Activated B cell treated with CpG ODN at 0.5 μM for 24 hours (primary cell): ENCODE measurements around the gene PLEKHA1. TPM values are rescaled to one million over a fixed set of nuclear protein-coding genes. Genes with fewer than 3 reads are reported as not detected.

Source experiments
- ATAC-seq: fragments of 200-7000 bp; cut with Tn5 transposase; one replicate; pipeline ENCODE4 v1.10.0; 2021; ENCODE audit warnings: low read depth, mild to moderate bottlenecking, moderate library complexity
- CTCF ChIA-PET: fragments of 350-600 bp; sonication (Branson Sonifier 250); formaldehyde crosslinking; loops from one replicate; lab custom pipeline; 2021; ENCODE audit warnings: antibody characterized with exemption; lab: Charles Lee
- POLR2A ChIA-PET: fragments of 350-600 bp; sonication (Branson Sonifier 250); formaldehyde crosslinking; loops from one replicate; lab custom pipeline; 2021; ENCODE audit warnings: antibody characterized with exemption; lab: Charles Lee
- DNase-seq: peaks from one replicate; pipeline ENCODE4 v3.0.0; 2022
- H3K27ac Mint-ChIP-seq: one replicate; pipeline ENCODE4 v1.8.0; 2020; ENCODE audit warnings: mixed read lengths
- H3K27me3 Mint-ChIP-seq: one replicate; pipeline ENCODE4 v1.8.0; 2021; ENCODE audit warnings: mixed read lengths
- H3K36me3 Mint-ChIP-seq: one replicate; pipeline ENCODE4 v1.8.0; 2021; ENCODE audit warnings: low read depth, mixed read lengths
- H3K4me1 Mint-ChIP-seq: one replicate; pipeline ENCODE4 v1.8.0; 2021; ENCODE audit warnings: mixed read lengths
- H3K4me3 Mint-ChIP-seq: one replicate; pipeline ENCODE4 v1.8.0; 2020; ENCODE audit warnings: mild to moderate bottlenecking, mixed read lengths
- H3K9me3 Mint-ChIP-seq: one replicate; pipeline ENCODE4 v1.8.0; 2020; ENCODE audit warnings: mixed read lengths
- intact Hi-C: fragments of 100-400 bp; cut with micrococcal nuclease; formaldehyde crosslinking; loops from one replicate; pipeline ENCODE4 v1.15.1; 2024
- total RNA-seq: library from RNA; stranded (reverse); gene quantifications from 2 replicates; pipeline ENCODE4 v1.2.3, GENCODE V29; 2022
- TF ChIP-seq, protein P1 (sequence below): fragments of 200-600 bp; IDR thresholded peaks from one replicate; pipeline ENCODE4 v1.8.0; 2022; ENCODE audit warnings: antibody characterized with exemption, mild to moderate bottlenecking

The PLEKHA1 gene
- total RNA-seq, 1 donor from 2014 or later: 12.8 TPM

GRCh38 chr10:122342293-122343134 is 32.0 kb upstream of the PLEKHA1 start:
- no peak for DNase-seq
- CTCF ChIA-PET: interaction anchor here (0.7 to 4.2 kb wide), 13 partner anchors 15 to 223 kb away, joined by 3 to 64 read pairs (median 5); partner anchors contain the start of gene PLEKHA1

GRCh38 chr10:122343135-122343800 is 31.2 kb upstream of the PLEKHA1 start:
- no peaks in the 10 kb centered on the region for H3K36me3 Mint-ChIP-seq
- no peak overlapping the region for H3K27ac Mint-ChIP-seq
- CTCF ChIA-PET: interaction anchor here (0.7 to 4.2 kb wide), 14 partner anchors 16 to 222 kb away, joined by 3 to 64 read pairs (median 4); partner anchors contain the start of gene PLEKHA1
- intact Hi-C loops: no loop called here
- TF ChIP-seq, protein P1, sequence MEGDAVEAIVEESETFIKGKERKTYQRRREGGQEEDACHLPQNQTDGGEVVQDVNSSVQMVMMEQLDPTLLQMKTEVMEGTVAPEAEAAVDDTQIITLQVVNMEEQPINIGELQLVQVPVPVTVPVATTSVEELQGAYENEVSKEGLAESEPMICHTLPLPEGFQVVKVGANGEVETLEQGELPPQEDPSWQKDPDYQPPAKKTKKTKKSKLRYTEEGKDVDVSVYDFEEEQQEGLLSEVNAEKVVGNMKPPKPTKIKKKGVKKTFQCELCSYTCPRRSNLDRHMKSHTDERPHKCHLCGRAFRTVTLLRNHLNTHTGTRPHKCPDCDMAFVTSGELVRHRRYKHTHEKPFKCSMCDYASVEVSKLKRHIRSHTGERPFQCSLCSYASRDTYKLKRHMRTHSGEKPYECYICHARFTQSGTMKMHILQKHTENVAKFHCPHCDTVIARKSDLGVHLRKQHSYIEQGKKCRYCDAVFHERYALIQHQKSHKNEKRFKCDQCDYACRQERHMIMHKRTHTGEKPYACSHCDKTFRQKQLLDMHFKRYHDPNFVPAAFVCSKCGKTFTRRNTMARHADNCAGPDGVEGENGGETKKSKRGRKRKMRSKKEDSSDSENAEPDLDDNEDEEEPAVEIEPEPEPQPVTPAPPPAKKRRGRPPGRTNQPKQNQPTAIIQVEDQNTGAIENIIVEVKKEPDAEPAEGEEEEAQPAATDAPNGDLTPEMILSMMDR: no peak
- no peaks in the 10 kb centered on the region for H3K9me3 Mint-ChIP-seq
- H3K4me3 Mint-ChIP-seq: no peak overlapping the region
- H3K27me3 Mint-ChIP-seq: peaks cover 10% of the 10 kb centered on the region
- POLR2A ChIA-PET: interaction anchor here (1.2 to 1.3 kb wide), 2 partner anchors 31 to 32 kb away, joined by 3 read pairs; partner anchors contain the start of gene PLEKHA1
- ATAC-seq: peak; percentile 63
- no peak for DNase-seq
- H3K4me1 Mint-ChIP-seq: peaks cover 18% of the 10 kb centered on the region

More at GRCh38 chr10:122342293-122343134, 32.0 kb upstream of the PLEKHA1 start:
- Mint-ChIP-seq H3K27me3 (peaks cover 13% of the 10 kb centered on the region), H3K4me1 (peaks cover 16% of the 10 kb centered on the region), H3K36me3 (no peaks in the 10 kb centered on the region), H3K4me3 (no peak overlapping the region), H3K9me3 (no peaks in the 10 kb centered on the region), H3K27ac (no peak overlapping the region)
- POLR2A ChIA-PET: interaction anchor here (1.2 to 1.3 kb wide), 2 partner anchors 31 to 32 kb away, joined by 3 read pairs; partner anchors contain the start of gene PLEKHA1
- intact Hi-C loops: loop anchor here (1.0 kb wide), 4 partner anchors 32 to 223 kb away; partner anchors contain the start of gene PLEKHA1
- TF ChIP-seq, protein P1: no peak
- ATAC-seq: peak; percentile 65

DNA sequence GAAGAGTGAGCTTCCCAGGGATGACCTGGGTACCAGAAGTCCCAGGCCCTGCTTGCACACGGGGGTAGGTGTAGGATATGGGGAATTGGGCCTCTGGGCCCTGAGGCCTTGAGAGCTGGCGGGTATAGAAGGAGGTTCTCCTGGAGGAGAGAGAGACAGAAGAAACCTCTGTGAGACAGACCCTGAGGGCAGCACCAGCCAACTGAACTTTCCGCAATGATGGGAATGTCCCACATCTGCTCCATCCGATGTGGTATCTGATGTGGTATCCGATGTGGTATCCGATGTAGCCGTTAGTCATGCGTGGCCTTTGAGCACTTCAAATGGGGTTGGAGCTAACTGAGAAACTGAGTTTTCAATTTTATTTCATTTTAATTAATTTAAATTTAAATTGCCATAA is 30.6 kb upstream of the PLEKHA1 start:
- H3K27me3 Mint-ChIP-seq: peaks cover 9% of the 10 kb centered on the region
- H3K36me3 Mint-ChIP-seq: no peaks in the 10 kb centered on the region
- intact Hi-C loops: no loop called here
- ChIA-PET POLR2A (interaction anchor here (1.3 kb wide), 1 partner anchor 31 kb away, joined by 3 read pairs; the partner anchor contains the start of gene PLEKHA1), CTCF (interaction anchor here (1.0 to 4.2 kb wide), 5 partner anchors 43 to 91 kb away, joined by 3 to 64 read pairs (median 3); no protein-coding TSS in a partner anchor)
- H3K9me3 Mint-ChIP-seq: no peaks in the 10 kb centered on the region
- H3K4me3 Mint-ChIP-seq: no peak overlapping the region
- H3K4me1 Mint-ChIP-seq: peaks cover 25% of the 10 kb centered on the region
- DNase-seq: no peak
- TF ChIP-seq, protein P1: no peak
- ATAC-seq: no peak
- H3K27ac Mint-ChIP-seq: no peak overlapping the region

GRCh38 chr10:122344741-122345258 is 29.7 kb upstream of the PLEKHA1 start:
- TF ChIP-seq, protein P1: no peak
- no peaks in the 10 kb centered on the region for H3K36me3 Mint-ChIP-seq
- CTCF ChIA-PET: interaction anchor here (1.2 to 4.2 kb wide), 2 partner anchors 62 to 90 kb away, joined by 3 to 64 read pairs; no protein-coding TSS in a partner anchor

More at GRCh38 chr10:122344741-122345258, 29.7 kb upstream of the PLEKHA1 start:
- ATAC-seq (no peak), DNase-seq (no peak)
- H3K4me1 Mint-ChIP-seq: peaks cover 27% of the 10 kb centered on the region
- intact Hi-C loops: no loop called here
- POLR2A ChIA-PET: interaction anchor here (0.7 kb wide), 2 partner anchors 74 to 1074 kb away, joined by 3 to 4 read pairs; no protein-coding TSS in a partner anchor
- no peaks in the 10 kb centered on the region for H3K9me3 Mint-ChIP-seq
- no peak overlapping the region for H3K27ac Mint-ChIP-seq
- no peak overlapping the region for H3K4me3 Mint-ChIP-seq
- peaks cover 9% of the 10 kb centered on the region for H3K27me3 Mint-ChIP-seq
